ENCODE data around the gene SYNE4. TPM values are rescaled to one million over a fixed set of nuclear protein-coding genes. Genes with fewer than 3 reads are reported as not detected.

The SYNE4 gene
- total and polyA plus RNA-seq, 2 donors (not counting 1 experiment from before 2014, with no cell fraction given), result 0.12 to 0.17 TPM

DNA sequence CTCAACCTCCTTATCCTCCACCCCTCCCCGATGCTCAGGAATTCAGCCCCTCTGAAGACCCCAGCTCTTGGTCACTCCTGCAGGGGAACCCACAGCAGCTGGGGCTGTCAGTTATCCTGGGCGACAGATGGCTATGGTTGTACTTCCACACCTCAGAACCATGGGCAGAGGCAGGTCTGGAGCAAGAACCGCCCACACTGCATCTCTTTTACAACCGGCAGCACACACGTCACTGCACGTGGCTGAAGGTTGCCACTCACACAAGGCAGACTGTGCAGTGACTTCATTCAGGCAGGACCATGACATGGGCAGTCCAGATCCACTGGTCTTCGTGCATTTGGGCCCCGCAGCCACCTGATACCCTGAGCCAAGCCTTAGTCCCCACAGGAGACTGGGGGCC is 35.1 kb downstream of the SYNE4 start:
- Histone ChIP-seq H4K20me1 (ENCODE audit: control insufficient read depth, extremely low read depth, insufficient read depth, low read length) (no peaks in the 10 kb centered on the region), H3K79me2 (ENCODE audit: control insufficient read depth, insufficient read depth, low read length) (no peaks in the 10 kb centered on the region), H3K9me3 (ENCODE audit: control insufficient read depth, insufficient read depth, low read depth, low read length) (no peaks in the 10 kb centered on the region), H3K4me2 (ENCODE audit: extremely low read depth, insufficient read depth, low read length) (no peak overlapping the region), H3K9ac (ENCODE audit: insufficient read depth, low read length) (no peak overlapping the region), H3K4me3 (replicated peaks in 1 of 4; ENCODE audit: control extremely low read depth in 1 of 4, insufficient read depth in 1 of 4, low read depth in 3 of 4, low read length in 4 of 4) (no peak overlapping the region), H3K27ac (ENCODE audit: insufficient read depth, low read length) (no peak overlapping the region), H2AFZ (ENCODE audit: low read length) (no peak overlapping the region), H3K4me1 (ENCODE audit: control insufficient read depth, extremely low read depth, insufficient read depth, low read length) (no peaks in the 10 kb centered on the region), H3K27me3 (ENCODE audit: control insufficient read depth, insufficient read depth, low read length) (no peaks in the 10 kb centered on the region), H3K36me3 (ENCODE audit: control insufficient read depth, insufficient read depth, low read length) (no peaks in the 10 kb centered on the region)
- no peak for DNase-seq (ENCODE audit: low read depth in 2 of 2)
- TF ChIP-seq, protein P1, sequence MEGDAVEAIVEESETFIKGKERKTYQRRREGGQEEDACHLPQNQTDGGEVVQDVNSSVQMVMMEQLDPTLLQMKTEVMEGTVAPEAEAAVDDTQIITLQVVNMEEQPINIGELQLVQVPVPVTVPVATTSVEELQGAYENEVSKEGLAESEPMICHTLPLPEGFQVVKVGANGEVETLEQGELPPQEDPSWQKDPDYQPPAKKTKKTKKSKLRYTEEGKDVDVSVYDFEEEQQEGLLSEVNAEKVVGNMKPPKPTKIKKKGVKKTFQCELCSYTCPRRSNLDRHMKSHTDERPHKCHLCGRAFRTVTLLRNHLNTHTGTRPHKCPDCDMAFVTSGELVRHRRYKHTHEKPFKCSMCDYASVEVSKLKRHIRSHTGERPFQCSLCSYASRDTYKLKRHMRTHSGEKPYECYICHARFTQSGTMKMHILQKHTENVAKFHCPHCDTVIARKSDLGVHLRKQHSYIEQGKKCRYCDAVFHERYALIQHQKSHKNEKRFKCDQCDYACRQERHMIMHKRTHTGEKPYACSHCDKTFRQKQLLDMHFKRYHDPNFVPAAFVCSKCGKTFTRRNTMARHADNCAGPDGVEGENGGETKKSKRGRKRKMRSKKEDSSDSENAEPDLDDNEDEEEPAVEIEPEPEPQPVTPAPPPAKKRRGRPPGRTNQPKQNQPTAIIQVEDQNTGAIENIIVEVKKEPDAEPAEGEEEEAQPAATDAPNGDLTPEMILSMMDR (conservative IDR thresholded peaks at IDR 0.05 in 1 of 2, IDR thresholded peaks at IDR 0.05 in 1 of 2; ENCODE audit: low read depth in 1 of 2, low read length in 2 of 2), result no peak
- no peak for TF ChIP-seq EZH2 (IDR thresholded peaks at IDR 0.05; ENCODE audit: low read length, missing control alignments)

DNA sequence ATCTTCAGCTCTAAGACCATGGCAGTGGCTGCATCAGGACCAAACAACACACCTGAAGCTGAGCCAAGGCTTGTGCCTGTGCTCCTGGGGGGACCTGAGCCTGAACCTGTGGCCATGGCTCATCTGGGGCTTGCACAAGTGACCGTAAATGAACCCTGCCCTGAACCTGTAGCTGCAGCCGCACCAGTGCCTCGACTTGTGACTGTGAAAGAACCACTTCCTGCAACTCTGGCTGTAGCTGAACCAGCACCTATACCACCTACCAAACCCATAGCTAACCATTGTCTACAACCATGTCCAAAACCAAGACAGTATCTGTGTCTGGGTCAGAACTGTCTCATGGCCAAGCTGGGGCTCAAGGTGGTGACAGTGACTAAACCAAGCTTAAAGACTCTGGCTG is 41.8 kb downstream of the SYNE4 start:
- Histone ChIP-seq H3K36me3 (ENCODE audit: control insufficient read depth, insufficient read depth, low read length) (no peaks in the 10 kb centered on the region), H3K9ac (ENCODE audit: insufficient read depth, low read length) (no peak overlapping the region)

DNA sequence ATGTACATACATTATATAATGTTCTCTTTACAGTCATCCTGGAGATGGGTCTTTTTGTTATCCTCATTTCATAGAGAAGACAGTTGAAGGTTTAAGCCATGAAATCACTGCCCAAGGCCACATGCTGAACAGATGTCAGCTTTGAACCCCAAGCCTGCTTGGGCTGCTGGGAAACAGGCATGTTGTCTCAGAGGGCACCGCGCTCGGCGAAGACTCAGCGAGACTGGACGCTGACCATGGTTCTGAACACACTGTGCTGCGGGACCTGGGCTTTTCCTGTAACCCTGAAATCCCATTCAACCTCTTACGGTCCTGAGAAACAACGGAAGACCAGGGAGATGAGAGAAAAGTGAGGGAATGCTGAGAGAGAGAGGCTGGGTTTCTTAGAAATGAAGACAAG is 45.1 kb downstream of the SYNE4 start:
- peak; percentile 56 to 57 for DNase-seq (ENCODE audit: low read depth in 2 of 2)
- H2AFZ ChIP-seq (ENCODE audit: low read length), result no peak overlapping the region
- no peak overlapping the region for H3K9ac ChIP-seq (ENCODE audit: insufficient read depth, low read length)
- no peak overlapping the region for H3K4me2 ChIP-seq (ENCODE audit: extremely low read depth, insufficient read depth, low read length)
- no peak overlapping the region for H3K27ac ChIP-seq (ENCODE audit: insufficient read depth, low read length)
- peaks cover 18% of the 10 kb centered on the region for H3K27me3 ChIP-seq (ENCODE audit: control insufficient read depth, insufficient read depth, low read length)
- no peaks in the 10 kb centered on the region for H3K4me1 ChIP-seq (ENCODE audit: control insufficient read depth, extremely low read depth, insufficient read depth, low read length)
- H3K36me3 ChIP-seq (ENCODE audit: control insufficient read depth, insufficient read depth, low read length), result no peaks in the 10 kb centered on the region
- no peak for TF ChIP-seq EZH2 (IDR thresholded peaks at IDR 0.05; ENCODE audit: low read length, missing control alignments)
- TF ChIP-seq, protein P1 (conservative IDR thresholded peaks at IDR 0.05 in 1 of 2, IDR thresholded peaks at IDR 0.05 in 1 of 2; ENCODE audit: low read depth in 1 of 2, low read length in 2 of 2), result no peak
- H3K79me2 ChIP-seq (ENCODE audit: control insufficient read depth, insufficient read depth, low read length), result no peaks in the 10 kb centered on the region
- no peak overlapping the region for H3K4me3 ChIP-seq (replicated peaks in 1 of 4; ENCODE audit: control extremely low read depth in 1 of 4, insufficient read depth in 1 of 4, low read depth in 3 of 4, low read length in 4 of 4)
- H3K9me3 ChIP-seq (ENCODE audit: control insufficient read depth, insufficient read depth, low read depth, low read length), result no peaks in the 10 kb centered on the region
- H4K20me1 ChIP-seq (ENCODE audit: control insufficient read depth, extremely low read depth, insufficient read depth, low read length), result no peaks in the 10 kb centered on the region

More for the DNA sequence above, 41.8 kb downstream of the SYNE4 start:
- Histone ChIP-seq H3K4me2 (ENCODE audit: extremely low read depth, insufficient read depth, low read length) (no peak overlapping the region), H3K27ac (ENCODE audit: insufficient read depth, low read length) (no peak overlapping the region), H3K9me3 (ENCODE audit: control insufficient read depth, insufficient read depth, low read depth, low read length) (no peaks in the 10 kb centered on the region), H2AFZ (ENCODE audit: low read length) (no peak overlapping the region), H4K20me1 (ENCODE audit: control insufficient read depth, extremely low read depth, insufficient read depth, low read length) (no peaks in the 10 kb centered on the region), H3K4me1 (ENCODE audit: control insufficient read depth, extremely low read depth, insufficient read depth, low read length) (no peaks in the 10 kb centered on the region), H3K4me3 (replicated peaks in 1 of 4; ENCODE audit: control extremely low read depth in 1 of 4, insufficient read depth in 1 of 4, low read depth in 3 of 4, low read length in 4 of 4) (no peak overlapping the region), H3K79me2 (ENCODE audit: control insufficient read depth, insufficient read depth, low read length) (no peaks in the 10 kb centered on the region), H3K27me3 (ENCODE audit: control insufficient read depth, insufficient read depth, low read length) (peaks cover 2% of the 10 kb centered on the region)
- DNase-seq (ENCODE audit: low read depth in 2 of 2), result no peak
- TF ChIP-seq, protein P1 (conservative IDR thresholded peaks at IDR 0.05 in 1 of 2, IDR thresholded peaks at IDR 0.05 in 1 of 2; ENCODE audit: low read depth in 1 of 2, low read length in 2 of 2), result no peak
- no peak for TF ChIP-seq EZH2 (IDR thresholded peaks at IDR 0.05; ENCODE audit: low read length, missing control alignments)

Data from fibroblast of lung (primary cell).